ENCODE results near the gene DNER.

- TF ChIP-seq CTCF (conservative IDR thresholded peaks at IDR 0.05; ENCODE audit: low read length) (no peak), EZH2phosphoT487 (IDR thresholded peaks at IDR 0.05; ENCODE audit: borderline replicate concordance) (no peak)
Measured at GRCh38 chr2:229405796-229406195, 308.6 kb downstream of the DNER start.

Data from Loucy (cell line).